ENCODE measurements around the gene CAPN5. TPM values are rescaled to one million over a fixed set of nuclear protein-coding genes. Genes with fewer than 3 reads are reported as not detected.

The CAPN5 gene
- total RNA-seq, 1 donor from 2014 or later, result 7.9 TPM

DNA sequence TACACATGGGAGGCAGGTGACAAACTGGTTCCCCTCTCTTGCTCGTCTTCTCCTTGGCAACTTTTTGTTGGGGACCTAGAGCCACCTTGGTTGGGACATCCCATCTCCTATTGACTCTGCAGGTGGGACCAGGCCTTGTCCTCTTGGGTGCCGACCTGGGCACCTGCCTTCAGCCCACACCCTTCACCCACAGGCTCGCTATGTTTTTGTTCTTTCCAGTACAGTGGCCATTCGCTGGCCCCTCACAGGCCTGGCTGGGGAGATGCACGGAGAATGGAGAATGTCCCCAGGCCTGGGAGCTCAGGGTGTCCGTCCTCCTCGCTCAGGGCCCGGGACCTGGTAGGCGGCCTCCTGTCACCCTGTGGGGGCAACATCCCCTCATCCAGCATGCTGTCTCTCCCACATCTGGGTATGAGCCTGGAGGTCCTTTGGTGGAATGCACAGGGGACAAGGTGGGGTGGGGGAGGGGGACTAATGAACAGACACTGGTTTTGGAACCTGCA, 21.0 kb downstream of the CAPN5 start:
- Histone ChIP-seq H3K27me3 (no peaks in the 10 kb centered on the region), H3K36me3 (no peaks in the 10 kb centered on the region), H3K4me3 (no peak overlapping the region), H3K9me3 (no peaks in the 10 kb centered on the region), H3K4me1 (peaks cover 0 to 5% of the 10 kb centered on the region in 2 donors), H3K27ac (no peak overlapping the region)
- intact Hi-C loops (cut with DNase I), result no loop called here
- no peak for DNase-seq (ENCODE audit: low spot score in 2 of 2)
- TF ChIP-seq, protein P1, sequence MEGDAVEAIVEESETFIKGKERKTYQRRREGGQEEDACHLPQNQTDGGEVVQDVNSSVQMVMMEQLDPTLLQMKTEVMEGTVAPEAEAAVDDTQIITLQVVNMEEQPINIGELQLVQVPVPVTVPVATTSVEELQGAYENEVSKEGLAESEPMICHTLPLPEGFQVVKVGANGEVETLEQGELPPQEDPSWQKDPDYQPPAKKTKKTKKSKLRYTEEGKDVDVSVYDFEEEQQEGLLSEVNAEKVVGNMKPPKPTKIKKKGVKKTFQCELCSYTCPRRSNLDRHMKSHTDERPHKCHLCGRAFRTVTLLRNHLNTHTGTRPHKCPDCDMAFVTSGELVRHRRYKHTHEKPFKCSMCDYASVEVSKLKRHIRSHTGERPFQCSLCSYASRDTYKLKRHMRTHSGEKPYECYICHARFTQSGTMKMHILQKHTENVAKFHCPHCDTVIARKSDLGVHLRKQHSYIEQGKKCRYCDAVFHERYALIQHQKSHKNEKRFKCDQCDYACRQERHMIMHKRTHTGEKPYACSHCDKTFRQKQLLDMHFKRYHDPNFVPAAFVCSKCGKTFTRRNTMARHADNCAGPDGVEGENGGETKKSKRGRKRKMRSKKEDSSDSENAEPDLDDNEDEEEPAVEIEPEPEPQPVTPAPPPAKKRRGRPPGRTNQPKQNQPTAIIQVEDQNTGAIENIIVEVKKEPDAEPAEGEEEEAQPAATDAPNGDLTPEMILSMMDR (IDR thresholded peaks at IDR 0.05), result no peak

DNA sequence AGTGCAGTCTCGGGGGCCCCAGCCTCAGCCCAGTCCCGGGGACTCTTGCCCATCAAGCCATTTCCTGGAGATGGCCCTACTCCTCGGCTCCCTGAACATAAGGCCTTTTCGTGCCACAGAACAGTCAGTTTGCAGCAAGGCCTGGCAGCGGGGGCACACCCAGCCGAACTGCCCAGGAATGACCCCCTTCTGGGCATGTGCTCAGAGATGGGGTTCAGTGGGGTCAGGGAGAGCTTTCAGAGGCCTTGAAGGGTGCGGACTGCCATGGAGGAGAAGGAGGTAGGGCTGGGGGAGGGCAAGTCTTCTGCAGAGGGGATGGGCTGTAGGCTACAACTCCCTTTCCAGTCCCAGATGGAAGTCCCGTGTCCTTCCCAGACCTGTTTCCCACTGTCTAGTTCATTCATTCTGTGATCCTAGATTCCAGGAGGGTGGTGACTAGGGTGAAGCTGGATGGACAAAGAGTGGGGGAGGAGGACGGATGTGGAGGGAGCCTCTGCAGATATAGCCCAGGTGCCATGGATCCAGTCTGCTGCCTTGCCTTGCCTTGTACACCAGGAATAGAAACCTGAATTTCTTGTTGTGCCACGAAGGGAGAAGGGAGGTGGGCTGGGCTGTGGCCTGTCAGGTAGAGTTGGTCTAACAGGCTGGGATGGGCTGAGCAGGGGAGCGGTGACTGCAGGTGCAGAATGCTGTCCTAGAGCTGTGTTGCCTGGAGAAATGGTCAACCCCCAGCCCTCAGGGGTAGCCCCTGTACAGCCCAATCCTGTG, 21.6 kb downstream of the CAPN5 start:
- no peaks in the 10 kb centered on the region for H3K9me3 ChIP-seq
- H3K4me3 ChIP-seq, result no peak overlapping the region
- intact Hi-C loops (cut with DNase I), result no loop called here
- TF ChIP-seq, protein P1 (IDR thresholded peaks at IDR 0.05), result no peak
- no peaks in the 10 kb centered on the region for H3K4me1 ChIP-seq
- no peak overlapping the region for H3K27ac ChIP-seq
- no peaks in the 10 kb centered on the region for H3K36me3 ChIP-seq
- DNase-seq (ENCODE audit: low spot score in 2 of 2), result no peak
- no peaks in the 10 kb centered on the region for H3K27me3 ChIP-seq

DNA sequence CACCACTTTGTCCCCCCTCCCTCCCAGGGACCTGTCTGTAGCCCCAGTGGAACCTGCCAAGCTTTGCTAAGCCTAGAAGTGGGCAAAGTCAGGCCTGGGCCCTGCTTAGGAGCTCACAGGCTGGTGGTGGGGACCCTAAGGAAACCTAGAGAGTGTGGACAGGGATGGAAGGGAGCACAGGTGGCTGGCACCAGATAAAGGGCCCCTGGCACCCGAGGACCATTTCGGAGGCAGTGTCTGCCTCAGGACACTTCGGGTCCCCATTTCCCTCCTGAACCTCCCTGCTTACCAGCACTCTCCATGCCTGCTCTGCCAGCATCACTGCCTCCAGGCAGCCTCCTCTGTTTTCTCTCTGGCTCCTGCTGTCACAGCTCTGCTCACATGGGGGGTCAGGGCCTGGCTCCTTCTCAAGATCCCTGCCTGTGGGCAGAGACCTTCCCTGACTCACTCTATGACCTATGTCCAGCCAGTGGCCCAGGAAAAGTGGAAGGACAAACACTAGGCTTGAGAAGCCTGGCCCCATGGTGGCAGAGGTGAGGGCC, 22.3 kb downstream of the CAPN5 start:
- Histone ChIP-seq H3K4me3 (no peak overlapping the region), H3K4me1 (no peaks in the 10 kb centered on the region), H3K9me3 (no peaks in the 10 kb centered on the region), H3K36me3 (no peaks in the 10 kb centered on the region), H3K27me3 (no peaks in the 10 kb centered on the region), H3K27ac (no peak overlapping the region)
- intact Hi-C loops (cut with DNase I), result no loop called here
- no peak for DNase-seq (ENCODE audit: low spot score in 2 of 2)
- TF ChIP-seq, protein P1 (IDR thresholded peaks at IDR 0.05), result no peak

- intact Hi-C loops (cut with DNase I), result no loop called here
- DNase-seq (ENCODE audit: low spot score in 2 of 2), result no peak
- H3K4me1 ChIP-seq, result no peaks in the 10 kb centered on the region
Observed at GRCh38 chr11:77090046-77090372, 23.2 kb downstream of the CAPN5 start.

GRCh38 chr11:77090373-77091111, 23.8 kb downstream of the CAPN5 start:
- Histone ChIP-seq H3K27me3 (no peaks in the 10 kb centered on the region), H3K36me3 (no peaks in the 10 kb centered on the region), H3K27ac (no peak overlapping the region), H3K4me3 (no peak overlapping the region), H3K9me3 (no peaks in the 10 kb centered on the region), H3K4me1 (no peaks in the 10 kb centered on the region)
- TF ChIP-seq, protein P1 (IDR thresholded peaks at IDR 0.05), result no peak
- intact Hi-C loops (cut with DNase I), result loop anchor here (1.0 kb wide), 2 partner anchors 24 to 43 kb away; partner anchors contain the start of gene CAPN5
- DNase-seq (ENCODE audit: low spot score in 2 of 2), result no peak

More at GRCh38 chr11:77090046-77090372, 23.2 kb downstream of the CAPN5 start:
- TF ChIP-seq, protein P1 (IDR thresholded peaks at IDR 0.05), result no peak
- Histone ChIP-seq H3K4me3 (no peak overlapping the region), H3K9me3 (no peaks in the 10 kb centered on the region), H3K27ac (no peak overlapping the region), H3K27me3 (no peaks in the 10 kb centered on the region), H3K36me3 (no peaks in the 10 kb centered on the region)

Data from ascending aorta (tissue), 2 donors.